Activated T-cell treated with anti-CD3 and anti-CD28 coated beads, Interleukin-2, amount 50 U/mL, for 72 hours (primary cell): ENCODE results near the gene NOP53. TPM values are rescaled to one million over a fixed set of nuclear protein-coding genes. Genes with fewer than 3 reads are reported as not detected.
A peak's percentile ranks its signal among the peaks of the same experiment; 100 is the strongest.

Experiments used
- ATAC-seq, 2 donors: fragments of 150-1000 bp; cut with Tn5 transposase; replicated peaks in 1 of 2; 2 replicates each; pipeline ENCODE4 v1.10.0; 2021; ENCODE audit warnings: moderate library complexity in 2 of 2, mild to moderate bottlenecking in 1 of 2
- DNase-seq, 2 donors: peaks; one replicate each; pipeline ENCODE4 v3.0.0; 2021 to 2022; ENCODE audit warnings: mixed read lengths in 1 of 2
- H3K27ac Mint-ChIP-seq: one replicate; pipeline ENCODE4 v1.8.0; 2022; ENCODE audit warnings: mild to moderate bottlenecking, moderate library complexity, mixed read lengths
- H3K27me3 Mint-ChIP-seq: one replicate; pipeline ENCODE4 v1.8.0; 2022; ENCODE audit warnings: low read depth, mixed read lengths
- H3K36me3 Mint-ChIP-seq, 2 donors: one replicate each; pipeline ENCODE4 v1.8.0; 2022; ENCODE audit warnings: mixed read lengths in 2 of 2, mild to moderate bottlenecking in 1 of 2; ENCODE audit not compliant: insufficient read depth in 2 of 2
- H3K4me1 Mint-ChIP-seq: one replicate; pipeline ENCODE4 v1.8.0; 2022; ENCODE audit warnings: low read depth, mixed read lengths
- H3K4me3 Mint-ChIP-seq, 2 donors: one replicate each; pipeline ENCODE4 v1.8.0; 2022; ENCODE audit warnings: mild to moderate bottlenecking in 2 of 2, mixed read lengths in 2 of 2, moderate library complexity in 2 of 2
- H3K9me3 Mint-ChIP-seq, 2 donors: one replicate each; pipeline ENCODE4 v1.8.0; 2022; ENCODE audit warnings: mixed read lengths in 2 of 2
- total RNA-seq, 2 donors: library from RNA; stranded (reverse); gene quantifications; one replicate each; pipeline ENCODE4 v1.2.3, GENCODE V29; 2022

Gene NOP53
- 100 to 1,000 TPM; 405 to 415 TPM for total RNA-seq

- Mint-ChIP-seq H3K27ac (peak within 1 kb of the TSS; percentile 100), H3K4me1 (peaks cover 64% of the 10 kb centered on the region), H3K4me3 (peak within 1 kb of the TSS; percentile 97 to 100), H3K9me3 (no peaks in the 10 kb centered on the region), H3K36me3 (peaks cover 9 to 13% of the 10 kb centered on the region in 2 donors), H3K27me3 (no peaks in the 10 kb centered on the region)
- peak; percentile 74 to 76 for ATAC-seq
- peak; percentile 94 to 97 for DNase-seq
These were observed at the start of gene NOP53 for GRCh38 chr19:47745010-47745901. TSS of gene NOP53 (plus strand) at chr19:47745546. CDS start at chr19:47745560, 14 bp downstream.

- ATAC-seq = no peak
- Mint-ChIP-seq H3K36me3 (peaks cover 0 to 1% of the 10 kb centered on the region in 2 donors), H3K9me3 (no peaks in the 10 kb centered on the region), H3K27ac (no peak overlapping the region), H3K27me3 (no peaks in the 10 kb centered on the region), H3K4me1 (no peaks in the 10 kb centered on the region), H3K4me3 (no peak overlapping the region)
- DNase-seq = no peak
These were observed 48.7 kb upstream of the NOP53 start for GRCh38 chr19:47696635-47697034.

- Mint-ChIP-seq H3K9me3 (no peaks in the 10 kb centered on the region), H3K4me3 (no peak overlapping the region), H3K36me3 (peaks cover 0 to 1% of the 10 kb centered on the region in 2 donors), H3K27ac (no peak overlapping the region), H3K4me1 (no peaks in the 10 kb centered on the region), H3K27me3 (no peaks in the 10 kb centered on the region)
- DNase-seq (peak; percentile 49 to 59), ATAC-seq (peak; percentile 52 to 74)
These were observed 47.3 kb upstream of the NOP53 start for GRCh38 chr19:47697863-47698609.

GRCh38 chr19:47698631-47699359 lies 46.6 kb upstream of the NOP53 start:
- H3K9me3 Mint-ChIP-seq = no peaks in the 10 kb centered on the region
- DNase-seq = no peak
- no peaks in the 10 kb centered on the region for H3K27me3 Mint-ChIP-seq
- H3K36me3 Mint-ChIP-seq = peaks cover 0 to 1% of the 10 kb centered on the region in 2 donors
- H3K27ac Mint-ChIP-seq = no peak overlapping the region
- H3K4me3 Mint-ChIP-seq = no peak overlapping the region
- no peak for ATAC-seq
- H3K4me1 Mint-ChIP-seq = no peaks in the 10 kb centered on the region

- ATAC-seq (peak; percentile 50 to 64), DNase-seq (peak; percentile 65 to 69)
- Mint-ChIP-seq H3K27me3 (no peaks in the 10 kb centered on the region), H3K27ac (no peak overlapping the region), H3K9me3 (no peaks in the 10 kb centered on the region), H3K36me3 (peaks cover 0 to 1% of the 10 kb centered on the region in 2 donors), H3K4me1 (no peaks in the 10 kb centered on the region), H3K4me3 (no peak overlapping the region)
These were observed 45.9 kb upstream of the NOP53 start for GRCh38 chr19:47699360-47699917.

- Mint-ChIP-seq H3K4me1 (no peaks in the 10 kb centered on the region), H3K36me3 (peaks cover 0 to 1% of the 10 kb centered on the region in 2 donors), H3K9me3 (no peaks in the 10 kb centered on the region), H3K27ac (no peak overlapping the region), H3K27me3 (no peaks in the 10 kb centered on the region), H3K4me3 (no peak overlapping the region)
- DNase-seq (no peak), ATAC-seq (no peak)
These were observed 44.2 kb upstream of the NOP53 start for GRCh38 chr19:47700934-47701716.

GRCh38 chr19:47701717-47702552 lies 43.4 kb upstream of the NOP53 start:
- Mint-ChIP-seq H3K4me3 (no peak overlapping the region), H3K27me3 (peaks cover 4% of the 10 kb centered on the region), H3K9me3 (no peaks in the 10 kb centered on the region), H3K27ac (no peak overlapping the region), H3K4me1 (peaks cover 2% of the 10 kb centered on the region), H3K36me3 (peaks cover 0 to 1% of the 10 kb centered on the region in 2 donors)
- DNase-seq = no peak
- no peak for ATAC-seq

GRCh38 chr19:47702671-47703070 lies 42.7 kb upstream of the NOP53 start:
- DNase-seq (no peak), ATAC-seq (no peak)
- H3K4me1 Mint-ChIP-seq = peaks cover 10% of the 10 kb centered on the region
- H3K36me3 Mint-ChIP-seq = peaks cover 0 to 1% of the 10 kb centered on the region in 2 donors
- no peak overlapping the region for H3K27ac Mint-ChIP-seq
- H3K27me3 Mint-ChIP-seq = peaks cover 11% of the 10 kb centered on the region
- no peak overlapping the region for H3K4me3 Mint-ChIP-seq
- no peaks in the 10 kb centered on the region for H3K9me3 Mint-ChIP-seq

GRCh38 chr19:47703301-47703700 lies 42.0 kb upstream of the NOP53 start:
- H3K4me3 Mint-ChIP-seq = no peak overlapping the region
- no peak for ATAC-seq
- H3K27me3 Mint-ChIP-seq = peaks cover 11% of the 10 kb centered on the region

GRCh38 chr19:47704024-47704423 lies 41.3 kb upstream of the NOP53 start:
- no peak for ATAC-seq
- Mint-ChIP-seq H3K4me1 (peaks cover 10% of the 10 kb centered on the region), H3K27ac (no peak overlapping the region), H3K9me3 (no peaks in the 10 kb centered on the region), H3K4me3 (no peak overlapping the region), H3K27me3 (peaks cover 11% of the 10 kb centered on the region), H3K36me3 (no peaks in the 10 kb centered on the region)
- no peak for DNase-seq

More at GRCh38 chr19:47703301-47703700, 42.0 kb upstream of the NOP53 start:
- peaks cover 10% of the 10 kb centered on the region for H3K4me1 Mint-ChIP-seq
- H3K9me3 Mint-ChIP-seq = no peaks in the 10 kb centered on the region
- no peak for DNase-seq
- no peak overlapping the region for H3K27ac Mint-ChIP-seq
- peaks cover 0 to 1% of the 10 kb centered on the region in 2 donors for H3K36me3 Mint-ChIP-seq

- Mint-ChIP-seq H3K36me3 (no peaks in the 10 kb centered on the region), H3K9me3 (no peaks in the 10 kb centered on the region), H3K27ac (no peak overlapping the region), H3K4me3 (no peak overlapping the region), H3K27me3 (peaks cover 11% of the 10 kb centered on the region), H3K4me1 (peaks cover 10% of the 10 kb centered on the region)
- ATAC-seq (no peak), DNase-seq (no peak)
These were observed 40.7 kb upstream of the NOP53 start for GRCh38 chr19:47704656-47705055.
